Peyer's patch (tissue), 4 donors: Measurements from ENCODE around the gene C2orf68. TPM values are rescaled to one million over a fixed set of nuclear protein-coding genes. Genes with fewer than 3 reads are reported as not detected.

ENCODE experiments used
- DNase-seq, 3 donors: peaks; one replicate each; pipeline ENCODE4 v3.0.0-alpha.2; 2017 to 2019
- H3K27ac ChIP-seq, 4 donors: fragments of 200-600 bp; sonication (generic); one replicate each; pipeline ENCODE4 v1.5.1; 2016 to 2019
- H3K27me3 ChIP-seq, 2 donors: fragments of 200-600 bp; sonication (generic); one replicate each; pipeline ENCODE4 v1.5.1; 2019
- H3K36me3 ChIP-seq, 3 donors: fragments of 200-600 bp; sonication (generic); one replicate each; pipeline ENCODE4 v1.5.1; 2016 to 2019
- H3K4me1 ChIP-seq, 4 donors: fragments of 200-600 bp; sonication (generic); one replicate each; pipeline ENCODE4 v1.5.1; 2016 to 2019
- H3K4me3 ChIP-seq, 4 donors: fragments of 200-600 bp; sonication (generic); 1 replicate in 3 of 4; 2 replicates in 1 of 4; pipeline ENCODE4 v1.5.1; 2016 to 2019; ENCODE audit warnings: mild to moderate bottlenecking in 1 of 4
- H3K9me3 ChIP-seq, 4 donors: fragments of 200-600 bp; sonication (generic); one replicate each; pipeline ENCODE4 v1.5.1; 2016 to 2019; ENCODE audit warnings: mild to moderate bottlenecking in 1 of 4
- POLR2A ChIP-seq, 2 donors: fragments of 450-650 bp; IDR thresholded peaks; one replicate each; pipeline ENCODE4 v1.5.1; 2017; ENCODE audit warnings: antibody characterized with exemption in 2 of 2, mild to moderate bottlenecking in 2 of 2, moderate library complexity in 2 of 2
- total RNA-seq, 4 donors: library from RNA; depleted of rRNA; stranded (reverse); fragments of >200 nt; gene quantifications; one replicate each; pipeline ENCODE4 v1.1.0, GENCODE V29; 2016
- TF ChIP-seq, protein P1 (sequence below), 6 experiments: fragments of 450-650 bp in 4 of 6; fragments of 200-600 bp in 2 of 6; sonication (generic) in 1 of 6; IDR thresholded peaks; one replicate each; pipeline ENCODE4 v1.5.1; 2017 to 2019; ENCODE audit warnings: antibody characterized with exemption in 6 of 6, mild to moderate bottlenecking in 3 of 6, moderate library complexity in 1 of 6

Gene C2orf68
- total RNA-seq, 4 donors from 2014 or later, result 20.5 to 34.0 (median 25.9) TPM

DNA sequence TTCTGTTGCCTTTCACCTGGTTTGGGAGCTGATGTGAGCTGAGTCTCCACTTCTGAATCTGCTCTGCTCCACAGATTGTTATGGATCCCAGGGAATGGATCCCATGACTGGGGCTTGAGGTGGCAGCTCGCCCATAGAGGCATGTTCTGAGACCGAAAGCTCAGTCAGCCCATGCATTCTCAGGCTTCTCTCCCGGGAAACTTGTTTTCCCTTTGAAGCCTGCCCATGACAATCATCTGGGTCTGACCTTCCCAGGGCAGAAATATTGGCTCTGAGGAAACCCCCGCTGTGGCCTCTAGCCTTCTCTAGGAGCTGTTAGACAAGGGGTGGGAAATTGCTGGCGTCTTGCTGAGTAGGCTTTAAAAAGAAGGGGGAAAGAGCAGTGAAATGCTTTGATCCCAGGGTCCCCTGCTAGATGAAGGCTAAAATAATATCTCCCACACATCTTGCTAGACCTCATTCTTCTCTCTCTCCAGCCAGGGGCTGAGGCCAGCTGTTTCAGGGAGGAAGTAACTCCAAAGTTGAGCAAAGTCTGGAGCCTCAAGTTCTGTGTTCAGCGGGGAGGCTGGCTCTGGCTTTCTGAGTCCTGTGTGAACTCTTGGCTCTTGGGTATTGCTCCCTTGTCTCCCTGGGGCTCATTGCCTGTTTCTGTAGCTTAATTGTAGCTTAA is 32.5 kb downstream of the C2orf68 start:
- Histone ChIP-seq H3K4me1 (peaks cover 3 to 43% (median 6%) of the 10 kb centered on the region in 4 donors), H3K36me3 (peaks cover 0 to 10% (median 0%) of the 10 kb centered on the region in 3 donors), H3K4me3 (peak overlapping the region in 2 of 4 donors; percentile 55 to 66), H3K9me3 (no peaks in the 10 kb centered on the region), H3K27me3 (no peaks in the 10 kb centered on the region), H3K27ac (peak overlapping the region; percentile 76 to 86 (median 84))
- no peak for DNase-seq
- TF ChIP-seq POLR2A (IDR thresholded peaks at IDR 0.05), result no peak
- TF ChIP-seq, protein P1, sequence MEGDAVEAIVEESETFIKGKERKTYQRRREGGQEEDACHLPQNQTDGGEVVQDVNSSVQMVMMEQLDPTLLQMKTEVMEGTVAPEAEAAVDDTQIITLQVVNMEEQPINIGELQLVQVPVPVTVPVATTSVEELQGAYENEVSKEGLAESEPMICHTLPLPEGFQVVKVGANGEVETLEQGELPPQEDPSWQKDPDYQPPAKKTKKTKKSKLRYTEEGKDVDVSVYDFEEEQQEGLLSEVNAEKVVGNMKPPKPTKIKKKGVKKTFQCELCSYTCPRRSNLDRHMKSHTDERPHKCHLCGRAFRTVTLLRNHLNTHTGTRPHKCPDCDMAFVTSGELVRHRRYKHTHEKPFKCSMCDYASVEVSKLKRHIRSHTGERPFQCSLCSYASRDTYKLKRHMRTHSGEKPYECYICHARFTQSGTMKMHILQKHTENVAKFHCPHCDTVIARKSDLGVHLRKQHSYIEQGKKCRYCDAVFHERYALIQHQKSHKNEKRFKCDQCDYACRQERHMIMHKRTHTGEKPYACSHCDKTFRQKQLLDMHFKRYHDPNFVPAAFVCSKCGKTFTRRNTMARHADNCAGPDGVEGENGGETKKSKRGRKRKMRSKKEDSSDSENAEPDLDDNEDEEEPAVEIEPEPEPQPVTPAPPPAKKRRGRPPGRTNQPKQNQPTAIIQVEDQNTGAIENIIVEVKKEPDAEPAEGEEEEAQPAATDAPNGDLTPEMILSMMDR (IDR thresholded peaks at IDR 0.05), result no peak

DNA sequence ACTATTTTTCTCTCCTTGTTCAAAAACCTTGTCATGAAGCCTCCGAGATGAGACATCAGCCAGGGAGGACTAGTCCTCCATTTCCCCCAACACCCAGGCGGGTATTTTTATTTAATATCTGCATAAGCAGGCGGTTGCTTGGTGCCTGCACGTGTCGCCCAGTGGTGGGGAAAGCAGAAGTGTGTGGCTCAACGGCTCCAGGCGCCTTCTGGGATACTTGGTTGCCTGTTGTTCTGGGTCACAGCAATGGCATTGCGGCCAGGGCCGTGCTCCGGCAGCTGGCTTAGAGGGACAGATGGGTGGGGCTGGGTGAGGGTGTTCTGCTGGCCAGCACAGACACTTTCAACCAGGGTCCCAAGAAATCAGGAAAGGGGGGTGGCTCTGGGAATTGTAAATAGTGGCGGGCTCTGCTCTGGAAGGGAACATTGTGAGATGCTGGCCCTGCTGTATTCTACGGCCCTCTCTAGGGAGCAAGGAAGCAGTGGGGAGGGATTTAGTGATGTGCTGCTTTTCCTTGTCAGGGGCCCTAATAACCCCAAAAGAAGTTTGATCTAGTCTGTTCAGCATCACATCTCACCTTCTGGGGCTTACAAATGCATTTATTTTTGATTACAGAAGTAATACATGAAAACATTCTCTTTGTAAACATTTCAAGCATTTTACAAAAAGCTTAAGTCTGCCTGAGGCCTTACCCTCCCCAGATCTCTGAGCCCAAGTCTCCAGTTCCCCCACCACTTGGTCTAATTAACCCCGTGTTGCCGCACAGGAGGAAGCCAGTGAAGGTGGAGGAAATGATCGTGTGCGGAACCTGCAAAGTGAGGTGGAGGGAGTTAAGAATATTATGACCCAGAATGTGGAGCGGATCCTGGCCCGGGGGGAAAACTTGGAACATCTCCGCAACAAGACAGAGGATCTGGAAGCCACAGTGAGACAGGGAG is 33.4 kb downstream of the C2orf68 start:
- Histone ChIP-seq H3K36me3 (peaks cover 0 to 10% (median 0%) of the 10 kb centered on the region in 3 donors), H3K4me1 (peaks cover 0 to 34% (median 2%) of the 10 kb centered on the region in 4 donors), H3K4me3 (peak overlapping the region; percentile 44 to 66 (median 51)), H3K9me3 (no peaks in the 10 kb centered on the region), H3K27me3 (no peaks in the 10 kb centered on the region), H3K27ac (peak overlapping the region; percentile 76 to 86 (median 84))
- TF ChIP-seq POLR2A (IDR thresholded peaks at IDR 0.05), result no peak
- TF ChIP-seq, protein P1 (IDR thresholded peaks at IDR 0.05), result no peak
- peak; percentile 61 to 78 (median 67) for DNase-seq

DNA sequence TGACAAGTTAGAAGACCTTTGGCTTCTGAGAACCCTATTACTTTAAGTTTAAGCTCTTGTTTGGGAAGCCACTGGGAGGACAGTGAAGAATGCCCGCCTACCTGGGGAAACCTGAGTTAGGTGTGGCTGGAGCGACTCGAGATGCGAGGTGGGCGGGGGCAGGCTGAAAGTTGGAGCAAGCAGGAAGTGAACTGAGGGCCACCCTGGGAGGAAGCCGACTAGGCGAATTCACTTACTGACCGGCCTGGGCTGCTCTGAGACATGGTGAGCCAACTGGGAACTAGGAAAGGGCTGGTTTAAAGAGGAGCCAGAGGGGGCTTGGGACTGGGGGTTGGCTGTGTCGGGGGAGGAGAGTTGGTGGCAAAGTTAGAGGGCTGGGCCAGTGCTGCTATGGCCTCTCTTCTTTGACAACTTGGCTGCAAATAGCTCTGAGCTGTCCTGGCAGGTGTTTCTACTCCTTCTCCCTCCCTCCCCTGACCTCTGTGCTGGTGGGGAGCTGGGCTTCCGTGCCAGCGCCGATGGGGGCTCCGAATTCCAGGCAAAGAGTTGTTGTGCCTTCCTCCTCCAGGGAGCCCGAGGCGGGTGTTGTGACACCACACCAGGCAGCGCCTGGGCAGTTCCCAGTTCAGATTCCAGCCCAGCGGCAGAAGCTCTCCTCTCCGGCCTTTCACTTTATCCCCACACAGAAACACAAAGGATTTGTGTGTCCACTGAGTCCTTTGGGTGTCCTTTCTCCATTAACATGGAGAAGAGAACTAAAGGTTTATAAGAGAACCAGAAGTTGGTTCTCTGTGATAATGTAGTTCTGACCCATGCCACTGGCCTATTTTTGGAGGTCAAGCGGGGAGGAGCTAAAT is 34.3 kb downstream of the C2orf68 start, which contains the start of gene VAMP8:
TSS of gene VAMP8 (plus strand) at position 201 of the 857 bp plus-strand sequence. CDS start at position 262, 61 bp downstream.
- Histone ChIP-seq H3K36me3 (peaks cover 0 to 10% (median 0%) of the 10 kb centered on the region in 3 donors), H3K9me3 (no peaks in the 10 kb centered on the region), H3K4me3 (peak within 1 kb of the TSS; percentile 44 to 66 (median 51)), H3K4me1 (peaks cover 0 to 25% (median 1%) of the 10 kb centered on the region in 4 donors), H3K27me3 (no peaks in the 10 kb centered on the region), H3K27ac (peak within 1 kb of the TSS; percentile 76 to 86 (median 84))
- TF ChIP-seq, protein P1 (IDR thresholded peaks at IDR 0.05), result peak in 1 of 6 experiments; percentile 11
- peak; percentile 50 to 66 for TF ChIP-seq POLR2A (IDR thresholded peaks at IDR 0.05)
- DNase-seq, result peak; percentile 84 to 94 (median 91)

DNA sequence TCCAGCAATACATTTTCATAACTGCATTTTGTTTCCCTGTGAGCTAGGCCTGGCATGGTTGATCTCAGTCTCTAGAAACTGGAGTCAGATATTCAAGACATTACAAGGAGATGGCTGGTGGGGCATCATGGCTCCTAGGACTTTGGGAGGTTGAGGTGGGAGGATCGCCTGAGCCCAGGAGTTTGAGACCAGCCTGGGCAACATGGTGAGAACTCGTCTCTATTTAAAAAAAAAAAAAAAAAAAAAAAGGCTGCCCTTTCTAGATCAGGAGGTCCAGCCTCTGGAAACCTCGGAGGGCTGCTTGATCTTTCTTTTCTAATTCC is 34.8 kb downstream of the C2orf68 start:
- DNase-seq, result no peak
- no peak for TF ChIP-seq POLR2A (IDR thresholded peaks at IDR 0.05)
- TF ChIP-seq, protein P1 (IDR thresholded peaks at IDR 0.05), result no peak
- Histone ChIP-seq H3K36me3 (peaks cover 0 to 7% (median 0%) of the 10 kb centered on the region in 3 donors), H3K4me3 (peak overlapping the region; percentile 44 to 66 (median 51)), H3K9me3 (no peaks in the 10 kb centered on the region), H3K27me3 (no peaks in the 10 kb centered on the region), H3K27ac (peak overlapping the region; percentile 76 to 86 (median 84)), H3K4me1 (peaks cover 0 to 23% (median 1%) of the 10 kb centered on the region in 4 donors)

DNA sequence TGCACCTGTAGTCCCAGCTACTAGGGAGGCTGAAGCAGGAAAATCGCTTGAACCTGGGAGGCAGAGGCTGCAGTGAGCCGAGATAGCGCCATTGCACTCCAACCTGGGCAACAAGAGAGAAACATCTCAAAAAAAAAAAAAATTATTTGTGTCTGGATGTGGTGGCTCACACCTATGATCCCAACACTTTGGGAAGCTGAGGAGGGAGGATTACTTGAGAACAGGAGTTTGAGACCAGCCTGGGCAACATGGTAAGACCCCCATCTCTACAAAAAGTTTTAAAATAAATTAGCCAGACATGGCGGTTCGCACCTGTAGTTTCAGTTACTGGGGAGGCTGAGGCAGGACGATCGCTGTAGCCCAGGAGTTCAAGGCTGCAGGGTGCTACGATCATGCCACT is 36.1 kb downstream of the C2orf68 start:
- Histone ChIP-seq H3K4me3 (no peak overlapping the region), H3K4me1 (peaks cover 0 to 23% (median 1%) of the 10 kb centered on the region in 4 donors), H3K9me3 (no peaks in the 10 kb centered on the region), H3K36me3 (no peaks in the 10 kb centered on the region), H3K27me3 (no peaks in the 10 kb centered on the region), H3K27ac (peak overlapping the region in 1 of 4 donors; percentile 50)
- no peak for TF ChIP-seq POLR2A (IDR thresholded peaks at IDR 0.05)
- TF ChIP-seq, protein P1 (IDR thresholded peaks at IDR 0.05), result no peak
- DNase-seq, result no peak
